Type B pancreatic cell (in vitro differentiated cells): ENCODE data around the gene RGS5. TPM values are rescaled to one million over a fixed set of nuclear protein-coding genes. Genes with fewer than 3 reads are reported as not detected.

ENCODE experiments used
- DNase-seq: peaks from one replicate; pipeline ENCODE4 v3.0.0; 2021; ENCODE audit warnings: mixed read lengths; ENCODE audit not compliant: unreplicated experiment; ENCODE audit errors: extremely low spot score
- H3K27ac Mint-ChIP-seq: 2 replicates; pipeline ENCODE4 v1.8.0; 2021; ENCODE audit warnings: mild to moderate bottlenecking, mixed read lengths
- H3K27me3 Mint-ChIP-seq: 2 replicates; pipeline ENCODE4 v1.8.0; 2021; ENCODE audit warnings: mixed read lengths
- H3K36me3 Mint-ChIP-seq: 2 replicates; pipeline ENCODE4 v1.8.0; 2021; ENCODE audit warnings: mixed read lengths
- H3K4me1 Mint-ChIP-seq: one replicate; pipeline ENCODE4 v1.8.0; 2021; ENCODE audit warnings: mixed read lengths; ENCODE audit not compliant: unreplicated experiment
- H3K4me3 Mint-ChIP-seq: 2 replicates; pipeline ENCODE4 v1.8.0; 2021; ENCODE audit warnings: mild to moderate bottlenecking, mixed read lengths
- H3K9me3 Mint-ChIP-seq: 2 replicates; pipeline ENCODE4 v1.8.0; 2021; ENCODE audit warnings: mixed read lengths
- CTCF ChIP-seq: fragments of 200-600 bp; sonication (generic); conservative IDR thresholded peaks from 2 replicates; pipeline ENCODE4 v1.5.0; 2021; ENCODE audit warnings: antibody characterized with exemption, mild to moderate bottlenecking
- total RNA-seq: library from RNA; stranded (reverse); gene quantifications from 2 replicates; pipeline ENCODE4 v1.2.1, GENCODE V29; 2021; ENCODE audit warnings: low replicate concordance

RGS5 gene
- total RNA-seq, 1 donor from 2014 or later, result 70.0 TPM

GRCh38 chr1:163182330-163182949 is 20.3 kb downstream of the RGS5 start:
- DNase-seq, result no peak
- peaks cover 8% of the 10 kb centered on the region for H3K4me1 Mint-ChIP-seq
- peaks cover 2% of the 10 kb centered on the region for H3K27me3 Mint-ChIP-seq
- no peak for TF ChIP-seq CTCF
- H3K9me3 Mint-ChIP-seq, result peaks cover 8% of the 10 kb centered on the region
- no peak overlapping the region for H3K27ac Mint-ChIP-seq
- no peak overlapping the region for H3K4me3 Mint-ChIP-seq
- H3K36me3 Mint-ChIP-seq, result no peaks in the 10 kb centered on the region

- Mint-ChIP-seq H3K27me3 (peaks cover 8% of the 10 kb centered on the region), H3K4me1 (peaks cover 18% of the 10 kb centered on the region), H3K9me3 (no peaks in the 10 kb centered on the region), H3K4me3 (no peak overlapping the region), H3K27ac (no peak overlapping the region), H3K36me3 (no peaks in the 10 kb centered on the region)
- TF ChIP-seq CTCF, result no peak
- no peak for DNase-seq
These were observed 24.1 kb downstream of the RGS5 start for GRCh38 chr1:163178628-163179027.

GRCh38 chr1:163176797-163177196 is 25.9 kb downstream of the RGS5 start:
- Mint-ChIP-seq H3K27me3 (peaks cover 8% of the 10 kb centered on the region), H3K36me3 (no peaks in the 10 kb centered on the region), H3K27ac (no peak overlapping the region), H3K4me3 (no peak overlapping the region), H3K9me3 (no peaks in the 10 kb centered on the region), H3K4me1 (peaks cover 35% of the 10 kb centered on the region)
- no peak for DNase-seq
- TF ChIP-seq CTCF, result no peak

GRCh38 chr1:163174524-163175437 is 27.9 kb downstream of the RGS5 start:
- Mint-ChIP-seq H3K4me1 (peaks cover 38% of the 10 kb centered on the region), H3K27ac (peak overlapping the region; percentile 15), H3K4me3 (peak overlapping the region; percentile 2), H3K9me3 (no peaks in the 10 kb centered on the region), H3K36me3 (no peaks in the 10 kb centered on the region), H3K27me3 (peaks cover 5% of the 10 kb centered on the region)
- peak; percentile 70 for DNase-seq
- TF ChIP-seq CTCF, result peak; percentile 90

- no peaks in the 10 kb centered on the region for H3K9me3 Mint-ChIP-seq
- H3K36me3 Mint-ChIP-seq, result no peaks in the 10 kb centered on the region
- H3K4me1 Mint-ChIP-seq, result peaks cover 40% of the 10 kb centered on the region
- peak overlapping the region; percentile 5 for H3K27ac Mint-ChIP-seq
- no peak for TF ChIP-seq CTCF
- DNase-seq, result no peak
- peaks cover 5% of the 10 kb centered on the region for H3K27me3 Mint-ChIP-seq
- no peak overlapping the region for H3K4me3 Mint-ChIP-seq
These were observed 29.6 kb downstream of the RGS5 start for GRCh38 chr1:163173121-163173520.
